NB4 (cell line): Measurements from ENCODE around the gene SST.

Experiments
- DNase-seq: peaks from one replicate; pipeline ENCODE4 v3.0.0; 2010; ENCODE audit warnings: low read depth
- H3K4me3 ChIP-seq: one replicate; pipeline ENCODE4 v1.5.1; 2011; ENCODE audit warnings: mild to moderate bottlenecking, low read depth, low read length, moderate library complexity
- MYC ChIP-seq: IDR thresholded peaks from 2 replicates; pipeline ENCODE4 v1.6.1; 2011; ENCODE audit warnings: low read depth, low read length
- POLR2A ChIP-seq: IDR thresholded peaks from 2 replicates; pipeline ENCODE4 v1.6.1; 2011; ENCODE audit warnings: mild to moderate bottlenecking; ENCODE audit not compliant: insufficient read length; ENCODE audit errors: extremely low read depth
- TF ChIP-seq, protein P1 (sequence below): IDR thresholded peaks from 2 replicates; pipeline ENCODE4 v1.6.1; 2011; ENCODE audit warnings: low read depth, low read length
- TF ChIP-seq, protein P2 (sequence below): IDR thresholded peaks from one replicate; pipeline ENCODE4 v1.5.1; 2012; ENCODE audit warnings: low read depth, low read length

Gene SST

DNA sequence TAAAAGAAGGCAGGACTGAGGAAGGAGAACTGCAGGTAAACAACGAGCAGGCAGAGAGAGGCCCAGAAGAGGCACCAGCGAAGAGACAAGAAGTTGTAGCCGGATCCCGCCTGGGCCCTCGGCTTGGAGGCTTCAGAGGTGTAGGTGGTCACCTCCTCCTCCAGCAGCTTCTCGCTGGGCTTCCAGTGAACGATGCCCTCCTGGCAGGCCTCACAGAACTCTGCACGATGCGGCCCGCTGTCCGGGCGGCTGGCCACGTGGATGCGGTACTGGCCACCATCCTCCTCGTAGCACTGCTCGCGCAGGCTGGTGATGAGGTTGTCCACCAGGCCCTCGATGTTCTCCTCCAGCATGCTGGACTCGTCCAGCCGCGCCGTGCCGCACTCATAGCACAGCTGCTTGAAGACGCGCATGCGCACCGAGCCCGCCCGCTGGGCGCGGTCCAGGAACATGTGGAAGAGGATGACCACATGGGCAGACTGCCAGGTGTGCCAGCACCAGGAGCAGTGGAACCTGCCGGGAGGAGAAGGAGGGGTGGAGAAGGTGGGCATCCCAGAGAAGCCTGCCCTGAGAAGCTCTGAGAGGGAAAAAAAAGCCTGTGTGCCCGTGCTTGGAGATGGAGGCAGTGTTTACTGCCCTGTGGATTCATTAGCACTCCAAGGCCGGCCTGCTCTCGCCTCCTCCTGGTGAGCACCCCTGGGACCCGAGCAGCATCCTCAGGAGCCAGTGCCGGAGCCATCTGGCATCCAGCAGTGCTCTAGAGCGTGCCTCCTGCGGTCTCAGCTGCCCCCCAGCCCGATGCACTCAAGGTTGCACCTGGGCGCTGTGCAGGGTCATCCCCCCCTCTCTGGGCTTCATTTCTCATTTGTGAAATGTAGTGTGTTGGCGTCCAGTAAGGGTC is 28.6 kb upstream of the SST start:
- no peak overlapping the region for H3K4me3 ChIP-seq
- no peak for DNase-seq
- TF ChIP-seq, protein P1, sequence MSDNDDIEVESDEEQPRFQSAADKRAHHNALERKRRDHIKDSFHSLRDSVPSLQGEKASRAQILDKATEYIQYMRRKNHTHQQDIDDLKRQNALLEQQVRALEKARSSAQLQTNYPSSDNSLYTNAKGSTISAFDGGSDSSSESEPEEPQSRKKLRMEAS, result no peak
- TF ChIP-seq POLR2A (no peak), MYC (no peak)
- TF ChIP-seq, protein P2, sequence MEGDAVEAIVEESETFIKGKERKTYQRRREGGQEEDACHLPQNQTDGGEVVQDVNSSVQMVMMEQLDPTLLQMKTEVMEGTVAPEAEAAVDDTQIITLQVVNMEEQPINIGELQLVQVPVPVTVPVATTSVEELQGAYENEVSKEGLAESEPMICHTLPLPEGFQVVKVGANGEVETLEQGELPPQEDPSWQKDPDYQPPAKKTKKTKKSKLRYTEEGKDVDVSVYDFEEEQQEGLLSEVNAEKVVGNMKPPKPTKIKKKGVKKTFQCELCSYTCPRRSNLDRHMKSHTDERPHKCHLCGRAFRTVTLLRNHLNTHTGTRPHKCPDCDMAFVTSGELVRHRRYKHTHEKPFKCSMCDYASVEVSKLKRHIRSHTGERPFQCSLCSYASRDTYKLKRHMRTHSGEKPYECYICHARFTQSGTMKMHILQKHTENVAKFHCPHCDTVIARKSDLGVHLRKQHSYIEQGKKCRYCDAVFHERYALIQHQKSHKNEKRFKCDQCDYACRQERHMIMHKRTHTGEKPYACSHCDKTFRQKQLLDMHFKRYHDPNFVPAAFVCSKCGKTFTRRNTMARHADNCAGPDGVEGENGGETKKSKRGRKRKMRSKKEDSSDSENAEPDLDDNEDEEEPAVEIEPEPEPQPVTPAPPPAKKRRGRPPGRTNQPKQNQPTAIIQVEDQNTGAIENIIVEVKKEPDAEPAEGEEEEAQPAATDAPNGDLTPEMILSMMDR, result no peak

DNA sequence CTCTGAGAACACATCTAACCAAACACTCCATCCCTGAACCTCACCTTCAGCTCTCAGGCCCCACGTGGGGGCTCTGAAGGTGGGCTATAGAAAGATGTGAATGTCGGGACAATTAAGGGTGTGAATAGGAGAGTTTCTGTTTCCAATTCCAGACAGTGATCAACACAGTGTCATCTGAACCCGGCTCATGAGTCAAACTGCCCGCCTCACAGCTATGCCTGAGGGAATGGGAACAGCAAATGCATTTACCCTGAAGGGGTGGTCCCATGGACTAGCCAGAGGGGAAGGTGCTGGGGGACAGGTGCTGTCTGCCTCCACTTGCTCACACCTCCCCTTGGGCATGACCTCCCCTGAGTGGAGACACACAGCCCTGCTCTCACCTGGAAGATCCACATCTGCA is 25.8 kb upstream of the SST start:
- TF ChIP-seq, protein P2, result no peak
- TF ChIP-seq, protein P1, result no peak
- TF ChIP-seq POLR2A (no peak), MYC (no peak)

DNA sequence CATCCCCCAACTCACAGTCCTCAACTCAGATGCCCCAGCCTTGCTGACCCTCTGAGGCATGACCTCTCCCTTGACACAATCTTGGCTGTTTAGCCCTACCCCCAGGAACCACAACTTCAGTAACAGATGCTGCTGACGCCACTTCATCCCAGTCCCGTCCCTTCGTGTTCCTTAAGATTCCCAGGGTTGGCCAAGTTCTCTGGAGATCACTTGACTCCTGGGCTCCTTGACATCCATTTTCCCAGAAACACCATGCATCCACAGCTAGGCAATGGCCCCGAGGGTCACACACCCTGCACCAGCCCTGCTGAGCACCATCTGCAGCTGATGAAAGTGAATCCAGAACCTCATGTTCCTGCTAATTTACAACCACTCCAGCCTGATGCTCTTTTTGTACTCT is 25.3 kb upstream of the SST start:
- no peak overlapping the region for H3K4me3 ChIP-seq
- DNase-seq, result no peak

More for the DNA sequence above, 25.8 kb upstream of the SST start:
- DNase-seq, result no peak
- H3K4me3 ChIP-seq, result no peak overlapping the region

DNA sequence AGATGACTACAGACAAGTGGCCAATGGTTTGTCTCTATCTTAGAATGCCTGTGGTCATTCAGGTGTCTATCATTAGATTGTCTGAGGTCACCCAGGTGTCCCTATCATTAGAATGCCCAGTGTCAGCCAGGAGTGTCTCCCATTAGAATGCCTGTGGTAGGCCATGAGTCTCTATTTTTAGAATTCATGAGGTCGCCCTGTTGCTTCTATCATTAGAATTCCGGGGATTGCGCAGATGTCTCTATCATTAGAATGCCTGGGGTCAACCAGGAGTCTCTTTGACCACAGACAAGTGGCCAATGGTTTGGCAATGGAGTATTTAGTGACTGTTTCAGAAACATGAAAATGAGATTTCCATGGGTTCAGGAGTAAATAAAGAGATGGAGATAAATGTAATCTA is 24.6 kb upstream of the SST start:
- TF ChIP-seq MYC (no peak), POLR2A (no peak)
- TF ChIP-seq, protein P1, result no peak
- TF ChIP-seq, protein P2, result no peak

More for the DNA sequence above, 25.3 kb upstream of the SST start:
- TF ChIP-seq, protein P2, result no peak
- TF ChIP-seq MYC, result no peak

DNA sequence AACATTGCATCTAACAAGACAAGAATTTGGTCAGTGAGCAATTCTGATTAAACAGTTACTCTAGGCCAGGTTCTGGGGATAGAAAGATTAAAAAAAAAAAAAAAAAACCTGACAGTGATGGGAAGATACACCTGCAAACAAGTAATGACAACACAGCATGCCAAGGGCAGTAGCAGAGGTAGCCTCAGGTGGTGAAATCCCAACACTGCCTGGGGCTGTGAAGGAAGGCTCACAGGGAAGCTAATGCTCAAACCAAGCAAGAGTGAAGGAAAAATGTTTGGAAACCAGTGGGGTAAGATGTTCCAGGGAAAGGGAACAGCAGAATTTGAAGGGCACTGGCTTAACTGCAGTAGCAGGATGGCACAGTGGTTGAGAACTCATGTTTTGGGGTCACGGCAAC is 23.2 kb upstream of the SST start:
- no peak for DNase-seq
- no peak for TF ChIP-seq POLR2A
- TF ChIP-seq, protein P1, result no peak
- TF ChIP-seq, protein P2, result no peak
- no peak for TF ChIP-seq MYC
- no peak overlapping the region for H3K4me3 ChIP-seq

More for the DNA sequence above, 24.6 kb upstream of the SST start:
- no peak overlapping the region for H3K4me3 ChIP-seq
- DNase-seq, result no peak
